ENCODE results near the gene SLC12A4. TPM values are rescaled to one million over a fixed set of nuclear protein-coding genes. Genes with fewer than 3 reads are reported as not detected.

Gene SLC12A4
- total RNA-seq, 4 donors from 2014 or later = 82.0 to 127 (median 101) TPM

DNA sequence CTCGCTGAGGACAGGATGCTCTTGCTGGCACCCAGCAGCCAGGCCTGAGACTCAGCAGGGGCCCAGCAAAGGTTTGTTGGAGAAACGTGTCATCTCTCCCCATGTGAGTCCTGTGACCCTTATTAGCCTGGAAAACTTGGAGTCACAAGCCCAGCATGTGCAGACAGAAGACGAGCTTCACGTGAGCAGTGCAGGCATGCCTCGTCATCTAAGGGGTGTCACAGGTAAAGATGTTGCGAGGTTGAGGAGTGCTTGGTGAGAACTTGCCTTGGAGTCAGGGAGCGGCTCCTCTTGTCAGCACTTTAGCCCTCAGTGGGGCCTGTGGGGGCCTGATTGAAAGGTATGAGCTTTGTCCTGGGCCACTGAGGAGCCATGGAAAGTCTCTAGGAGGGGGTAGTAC, 34.6 kb downstream of the SLC12A4 start:
- Histone ChIP-seq H3K9me3 (no peaks in the 10 kb centered on the region), H3K4me1 (peaks cover 0 to 27% (median 20%) of the 10 kb centered on the region in 4 donors), H3K4me3 (no peak overlapping the region), H3K27me3 (no peaks in the 10 kb centered on the region), H3K27ac (no peak overlapping the region), H3K36me3 (peaks cover 0 to 41% (median 5%) of the 10 kb centered on the region in 3 donors)
- TF ChIP-seq, protein P1, sequence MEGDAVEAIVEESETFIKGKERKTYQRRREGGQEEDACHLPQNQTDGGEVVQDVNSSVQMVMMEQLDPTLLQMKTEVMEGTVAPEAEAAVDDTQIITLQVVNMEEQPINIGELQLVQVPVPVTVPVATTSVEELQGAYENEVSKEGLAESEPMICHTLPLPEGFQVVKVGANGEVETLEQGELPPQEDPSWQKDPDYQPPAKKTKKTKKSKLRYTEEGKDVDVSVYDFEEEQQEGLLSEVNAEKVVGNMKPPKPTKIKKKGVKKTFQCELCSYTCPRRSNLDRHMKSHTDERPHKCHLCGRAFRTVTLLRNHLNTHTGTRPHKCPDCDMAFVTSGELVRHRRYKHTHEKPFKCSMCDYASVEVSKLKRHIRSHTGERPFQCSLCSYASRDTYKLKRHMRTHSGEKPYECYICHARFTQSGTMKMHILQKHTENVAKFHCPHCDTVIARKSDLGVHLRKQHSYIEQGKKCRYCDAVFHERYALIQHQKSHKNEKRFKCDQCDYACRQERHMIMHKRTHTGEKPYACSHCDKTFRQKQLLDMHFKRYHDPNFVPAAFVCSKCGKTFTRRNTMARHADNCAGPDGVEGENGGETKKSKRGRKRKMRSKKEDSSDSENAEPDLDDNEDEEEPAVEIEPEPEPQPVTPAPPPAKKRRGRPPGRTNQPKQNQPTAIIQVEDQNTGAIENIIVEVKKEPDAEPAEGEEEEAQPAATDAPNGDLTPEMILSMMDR (IDR thresholded peaks at IDR 0.05) = no peak
- TF ChIP-seq EP300 (IDR thresholded peaks at IDR 0.05) (no peak), POLR2A (IDR thresholded peaks at IDR 0.05) (no peak)
- DNase-seq (ENCODE audit: low spot score in 2 of 2) = no peak
- WGBS, 2 donors = 80 to 82% methylated on average over 6 to 7 of the region's 7 CpGs

DNA sequence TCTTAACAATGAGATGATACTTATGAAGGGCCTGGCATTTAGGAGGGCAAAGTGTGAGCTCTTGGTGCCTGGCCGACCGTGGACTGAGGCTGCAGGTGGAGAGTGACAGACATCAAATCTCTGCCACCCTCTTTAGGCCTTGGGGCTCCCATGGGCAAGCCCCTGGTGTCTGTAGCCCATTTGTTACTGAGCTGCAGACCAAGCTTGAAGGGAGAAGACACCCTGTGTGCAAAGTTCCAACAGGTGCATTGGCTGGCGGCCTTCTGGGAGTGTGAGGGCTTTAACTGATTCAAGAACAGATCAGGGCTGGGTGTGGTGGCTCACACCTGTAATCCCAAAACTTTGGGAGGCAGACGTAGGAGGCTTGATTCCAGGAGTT, 36.0 kb downstream of the SLC12A4 start:
- no peak for TF ChIP-seq EP300 (IDR thresholded peaks at IDR 0.05)
- no peak for TF ChIP-seq POLR2A (IDR thresholded peaks at IDR 0.05)
- TF ChIP-seq, protein P1 (IDR thresholded peaks at IDR 0.05) = no peak
- Histone ChIP-seq H3K4me1 (peaks cover 0 to 28% (median 19%) of the 10 kb centered on the region in 4 donors), H3K9me3 (no peaks in the 10 kb centered on the region), H3K4me3 (no peak overlapping the region), H3K27me3 (no peaks in the 10 kb centered on the region), H3K27ac (no peak overlapping the region), H3K36me3 (peaks cover 0 to 53% (median 8%) of the 10 kb centered on the region in 3 donors)
- WGBS, 2 donors = 85 to 100% methylated on average over 2 to 4 of the region's 4 CpGs
- no peak for DNase-seq (ENCODE audit: low spot score in 2 of 2)

DNA sequence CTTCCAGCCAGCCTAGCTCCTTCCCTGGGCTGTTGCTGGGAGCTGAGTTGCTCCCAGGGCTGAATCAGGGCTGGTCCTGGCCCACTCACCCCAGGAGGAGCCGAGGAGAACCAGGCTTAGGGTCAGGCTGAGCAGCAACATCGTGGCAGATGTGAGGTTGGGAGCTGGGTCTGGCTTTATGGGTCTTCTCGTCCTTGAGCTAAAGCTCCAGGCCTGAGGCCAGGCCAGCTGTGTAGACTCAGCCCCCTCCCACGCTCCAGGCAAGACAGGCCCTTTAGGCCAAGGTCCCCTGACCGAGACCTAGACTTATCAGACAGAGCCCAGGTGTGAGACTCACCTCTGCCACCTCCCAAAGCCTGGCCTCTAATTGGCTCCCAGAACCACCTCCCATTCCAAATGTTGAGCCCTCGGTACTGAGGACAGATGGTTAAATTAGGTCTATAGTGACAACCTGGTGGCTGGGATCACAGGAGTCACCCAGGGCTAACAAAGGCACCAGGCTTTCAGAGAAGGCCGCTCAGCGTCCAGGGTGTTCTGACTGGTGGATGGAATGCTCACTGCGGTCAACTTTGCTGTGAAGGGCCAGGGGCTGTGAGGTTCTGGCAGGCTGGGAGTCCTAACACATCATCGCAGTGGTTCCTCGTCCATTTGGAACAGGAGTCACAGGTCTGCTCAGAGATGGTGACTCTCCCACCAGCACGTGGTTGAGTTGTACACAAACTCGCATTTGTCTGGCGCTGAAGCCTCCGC, 36.5 kb downstream of the SLC12A4 start, which contains the start of gene CTRL:
CTRL (minus strand) TSS at position 151 of the 750 bp plus-strand sequence; CDS start at position 141, 10 bp downstream.
- Histone ChIP-seq H3K4me1 (peaks cover 0 to 25% (median 13%) of the 10 kb centered on the region in 4 donors), H3K4me3 (no peak within 1 kb of the TSS), H3K27ac (no peak within 1 kb of the TSS), H3K9me3 (no peaks in the 10 kb centered on the region), H3K27me3 (no peaks in the 10 kb centered on the region), H3K36me3 (peaks cover 0 to 59% (median 11%) of the 10 kb centered on the region in 3 donors)
- WGBS, 2 donors = 85 to 87% methylated on average over 12 to 13 of the region's 15 CpGs
- no peak for DNase-seq (ENCODE audit: low spot score in 2 of 2)
- TF ChIP-seq, protein P1 (IDR thresholded peaks at IDR 0.05) = no peak
- TF ChIP-seq EP300 (IDR thresholded peaks at IDR 0.05) (no peak), POLR2A (IDR thresholded peaks at IDR 0.05) (no peak)

- H3K27me3 ChIP-seq = no peaks in the 10 kb centered on the region
- peaks cover 0 to 35% (median 12%) of the 10 kb centered on the region in 4 donors for H3K4me1 ChIP-seq
- H3K9me3 ChIP-seq = no peaks in the 10 kb centered on the region
- peaks cover 0 to 64% (median 11%) of the 10 kb centered on the region in 3 donors for H3K36me3 ChIP-seq
- 86 to 88% methylated on average over 14 to 16 of the region's 17 CpGs for WGBS, 2 donors
- H3K4me3 ChIP-seq = no peak overlapping the region
- H3K27ac ChIP-seq = no peak overlapping the region
- no peak for DNase-seq (ENCODE audit: low spot score in 2 of 2)
- no peak for TF ChIP-seq POLR2A (IDR thresholded peaks at IDR 0.05)
- TF ChIP-seq, protein P1 (IDR thresholded peaks at IDR 0.05) = no peak
Measured at GRCh38 chr16:67930678-67931211, 37.7 kb downstream of the SLC12A4 start.

DNA sequence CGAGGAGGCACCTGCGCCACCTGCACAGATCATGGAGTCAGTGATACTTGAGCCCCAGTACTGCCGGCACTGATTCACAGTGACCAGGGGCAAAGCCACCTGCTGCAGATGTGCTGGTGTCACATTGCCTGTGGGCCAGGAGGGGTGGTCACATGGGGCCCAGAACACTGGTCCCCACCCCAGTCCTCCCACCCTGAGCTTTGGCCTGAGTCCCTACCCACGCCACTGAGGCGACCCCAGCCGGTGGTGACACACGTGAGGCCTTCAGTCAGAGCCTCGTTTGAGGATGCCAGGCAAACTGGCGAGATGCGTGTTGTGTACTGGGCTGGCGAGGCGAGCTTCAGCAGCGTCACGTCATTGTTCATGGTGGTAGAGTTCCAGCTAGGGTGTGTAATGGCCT, 38.2 kb downstream of the SLC12A4 start:
- H3K36me3 ChIP-seq = peaks cover 0 to 64% (median 11%) of the 10 kb centered on the region in 3 donors
- TF ChIP-seq, protein P1 (IDR thresholded peaks at IDR 0.05) = no peak
- TF ChIP-seq EP300 (IDR thresholded peaks at IDR 0.05) (no peak), POLR2A (IDR thresholded peaks at IDR 0.05) (no peak)
- peaks cover 0 to 35% (median 9%) of the 10 kb centered on the region in 4 donors for H3K4me1 ChIP-seq
- no peak overlapping the region for H3K4me3 ChIP-seq
- H3K27me3 ChIP-seq = no peaks in the 10 kb centered on the region
- H3K27ac ChIP-seq = no peak overlapping the region
- DNase-seq (ENCODE audit: low spot score in 2 of 2) = no peak
- no peaks in the 10 kb centered on the region for H3K9me3 ChIP-seq
- 90 to 92% methylated on average over 14 of the region's 14 CpGs for WGBS, 2 donors

Data from tibial nerve (tissue), 4 donors.